GM13976 (cell line): Measurements from ENCODE around the gene CASKIN1.

Experiments used
- DNase-seq: peaks from one replicate; pipeline ENCODE4 v3.0.0; 2012; ENCODE audit warnings: low spot score
- CTCF ChIP-seq: IDR thresholded peaks from 2 replicates; pipeline ENCODE4 v1.5.1; 2012; ENCODE audit warnings: borderline replicate concordance, mild to moderate bottlenecking; ENCODE audit not compliant: insufficient read depth; ENCODE audit errors: extremely low read depth, missing control alignments, control extremely low read depth
- in situ Hi-C: fragments of 300-500 bp; cut with MboI; formaldehyde crosslinking; loops from one replicate; pipeline ENCODE4 v1.12.0; 2022; ENCODE audit warnings: low sequenced_read_pairs, mixed read lengths, inconsistent platforms; ENCODE audit not compliant: unreplicated experiment

Gene CASKIN1

GRCh38 chr16:2194166-2194834, 2.1 kb downstream of the CASKIN1 start:
- DNase-seq, result no peak
- in situ Hi-C loops, result no loop called here
- no peak for TF ChIP-seq CTCF

GRCh38 chr16:2191446-2191706, 5.0 kb downstream of the CASKIN1 start:
- DNase-seq, result no peak
- TF ChIP-seq CTCF, result no peak
- in situ Hi-C loops, result no loop called here

GRCh38 chr16:2190659-2191445, 5.6 kb downstream of the CASKIN1 start:
- in situ Hi-C loops, result no loop called here
- no peak for DNase-seq

GRCh38 chr16:2190002-2190658, 6.3 kb downstream of the CASKIN1 start:
- no peak for TF ChIP-seq CTCF
- no peak for DNase-seq
- in situ Hi-C loops, result no loop called here

More at GRCh38 chr16:2190659-2191445, 5.6 kb downstream of the CASKIN1 start:
- no peak for TF ChIP-seq CTCF

- in situ Hi-C loops, result no loop called here
- DNase-seq, result no peak
- no peak for TF ChIP-seq CTCF
Observed at GRCh38 chr16:2189252-2189893, 7.0 kb downstream of the CASKIN1 start.

- no peak for TF ChIP-seq CTCF
- in situ Hi-C loops, result no loop called here
- no peak for DNase-seq
Observed at GRCh38 chr16:2188395-2188794, 8.0 kb downstream of the CASKIN1 start.
